Breast epithelium (tissue), 4 donors: ENCODE data around the gene NONO. TPM values are rescaled to one million over a fixed set of nuclear protein-coding genes. Genes with fewer than 3 reads are reported as not detected.

ENCODE experiments used
- DNase-seq, 2 donors: peaks; one replicate each; pipeline ENCODE4 v3.0.0-alpha.2; 2019; ENCODE audit warnings: low spot score in 2 of 2
- H3K27ac ChIP-seq, 2 donors: fragments of 200-600 bp; sonication (generic) in 1 of 2; one replicate each; pipeline ENCODE4 v1.5.1; 2016 to 2019; ENCODE audit warnings: mild to moderate bottlenecking in 1 of 2
- H3K27me3 ChIP-seq, 2 donors: fragments of 200-600 bp; sonication (generic) in 1 of 2; one replicate each; pipeline versions ENCODE4 v1.5.1 to v1.6.0; 2017 to 2019; ENCODE audit warnings: control low read depth in 1 of 2, mild to moderate bottlenecking in 1 of 2
- H3K36me3 ChIP-seq: fragments of 200-600 bp; one replicate; pipeline ENCODE4 v1.5.1; 2019
- H3K4me1 ChIP-seq, 2 donors: fragments of 200-600 bp; sonication (generic); one replicate each; pipeline ENCODE4 v1.5.1; 2016 to 2019; ENCODE audit warnings: control low read depth in 1 of 2
- H3K4me3 ChIP-seq, 3 donors: fragments of 200-600 bp; sonication (generic); 1 replicate in 2 of 3; 2 replicates in 1 of 3; pipeline ENCODE4 v1.5.1; 2016 to 2019; ENCODE audit warnings: mild to moderate bottlenecking in 3 of 3, moderate library complexity in 2 of 3
- H3K9me3 ChIP-seq, 2 donors: fragments of 200-600 bp; sonication (generic) in 1 of 2; one replicate each; pipeline ENCODE4 v1.5.1; 2016 to 2019; ENCODE audit warnings: control low read depth in 1 of 2
- POLR2A ChIP-seq: fragments of 450-650 bp; IDR thresholded peaks from one replicate; pipeline ENCODE4 v1.6.1; 2016; ENCODE audit warnings: antibody characterized with exemption, mild to moderate bottlenecking, moderate library complexity
- POLR2AphosphoS5 ChIP-seq, 3 donors: sonication (generic); formaldehyde crosslinking; IDR thresholded peaks; one replicate each; pipeline ENCODE4 v1.6.1; 2017; ENCODE audit warnings: antibody characterized with exemption in 3 of 3
- intact Hi-C: fragments of 100-400 bp; cut with DNase I; formaldehyde crosslinking; loops from one replicate; pipeline ENCODE4 v1.15.1; 2023; ENCODE audit warnings: low total_unique reads
- total RNA-seq, 3 donors: library from RNA; depleted of rRNA; stranded (reverse); fragments of >200 nt; gene quantifications; one replicate each; pipeline ENCODE4 v1.1.0, GENCODE V29; 2016
- TF ChIP-seq, protein P1 (sequence below), 3 donors: fragments of 450-650 bp; IDR thresholded peaks; one replicate each; pipeline ENCODE4 v1.5.1; 2016 to 2017; ENCODE audit warnings: antibody characterized with exemption in 3 of 3, mild to moderate bottlenecking in 3 of 3, moderate library complexity in 3 of 3

The NONO gene, protein sequence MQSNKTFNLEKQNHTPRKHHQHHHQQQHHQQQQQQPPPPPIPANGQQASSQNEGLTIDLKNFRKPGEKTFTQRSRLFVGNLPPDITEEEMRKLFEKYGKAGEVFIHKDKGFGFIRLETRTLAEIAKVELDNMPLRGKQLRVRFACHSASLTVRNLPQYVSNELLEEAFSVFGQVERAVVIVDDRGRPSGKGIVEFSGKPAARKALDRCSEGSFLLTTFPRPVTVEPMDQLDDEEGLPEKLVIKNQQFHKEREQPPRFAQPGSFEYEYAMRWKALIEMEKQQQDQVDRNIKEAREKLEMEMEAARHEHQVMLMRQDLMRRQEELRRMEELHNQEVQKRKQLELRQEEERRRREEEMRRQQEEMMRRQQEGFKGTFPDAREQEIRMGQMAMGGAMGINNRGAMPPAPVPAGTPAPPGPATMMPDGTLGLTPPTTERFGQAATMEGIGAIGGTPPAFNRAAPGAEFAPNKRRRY
- total RNA-seq = 100 to 1,000 TPM; 247 to 260 (median 257) TPM

DNA sequence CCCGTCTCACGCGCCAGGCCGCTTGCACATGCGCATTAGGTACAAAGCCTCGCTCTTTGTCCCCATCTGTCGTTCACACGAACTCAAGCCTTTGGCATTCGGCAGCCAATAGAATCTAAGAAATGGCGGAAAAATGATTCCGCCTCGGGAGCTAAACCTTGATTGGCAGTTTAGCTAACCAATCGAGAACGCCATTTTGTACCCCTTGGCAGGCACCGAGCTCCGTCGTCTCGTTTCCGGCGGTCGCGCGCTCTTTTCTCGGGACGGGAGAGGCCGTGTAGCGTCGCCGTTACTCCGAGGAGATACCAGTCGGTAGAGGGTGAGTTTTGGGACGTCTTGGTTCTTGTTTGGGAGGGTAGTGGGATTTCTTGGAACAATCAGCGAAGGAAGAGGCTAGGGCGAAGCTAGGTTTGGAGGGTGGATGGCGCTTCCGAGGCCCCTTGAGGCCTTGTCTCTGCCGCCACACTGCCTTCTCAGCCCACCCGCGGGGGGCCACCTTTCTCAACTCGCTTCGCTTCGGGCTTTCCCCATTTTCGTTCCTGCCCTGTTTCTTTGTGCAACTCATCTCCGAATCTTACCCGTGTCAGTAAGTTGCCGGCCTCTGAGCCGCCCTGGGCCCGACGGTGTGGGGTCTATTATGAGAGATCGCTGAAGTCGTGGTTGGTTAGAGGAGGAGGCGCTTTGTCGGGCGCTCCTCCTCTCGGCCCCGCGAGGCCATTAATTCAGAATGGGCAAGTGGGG, at the start of gene NONO:
TSS of gene NONO (plus strand) at position 233 of the 741 bp plus-strand sequence. CDS start 7,003 bp downstream, outside the sequence.
- intact Hi-C loops = no loop called here
- peak; percentile 81 to 85 for DNase-seq
- TF ChIP-seq POLR2AphosphoS5 (IDR thresholded peaks at IDR 0.05) = peak; percentile 59 to 89 (median 87)
- TF ChIP-seq, protein P1, sequence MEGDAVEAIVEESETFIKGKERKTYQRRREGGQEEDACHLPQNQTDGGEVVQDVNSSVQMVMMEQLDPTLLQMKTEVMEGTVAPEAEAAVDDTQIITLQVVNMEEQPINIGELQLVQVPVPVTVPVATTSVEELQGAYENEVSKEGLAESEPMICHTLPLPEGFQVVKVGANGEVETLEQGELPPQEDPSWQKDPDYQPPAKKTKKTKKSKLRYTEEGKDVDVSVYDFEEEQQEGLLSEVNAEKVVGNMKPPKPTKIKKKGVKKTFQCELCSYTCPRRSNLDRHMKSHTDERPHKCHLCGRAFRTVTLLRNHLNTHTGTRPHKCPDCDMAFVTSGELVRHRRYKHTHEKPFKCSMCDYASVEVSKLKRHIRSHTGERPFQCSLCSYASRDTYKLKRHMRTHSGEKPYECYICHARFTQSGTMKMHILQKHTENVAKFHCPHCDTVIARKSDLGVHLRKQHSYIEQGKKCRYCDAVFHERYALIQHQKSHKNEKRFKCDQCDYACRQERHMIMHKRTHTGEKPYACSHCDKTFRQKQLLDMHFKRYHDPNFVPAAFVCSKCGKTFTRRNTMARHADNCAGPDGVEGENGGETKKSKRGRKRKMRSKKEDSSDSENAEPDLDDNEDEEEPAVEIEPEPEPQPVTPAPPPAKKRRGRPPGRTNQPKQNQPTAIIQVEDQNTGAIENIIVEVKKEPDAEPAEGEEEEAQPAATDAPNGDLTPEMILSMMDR (IDR thresholded peaks at IDR 0.05) = peak in 2 of 3 donors; percentile 10 to 16
- peak; percentile 63 for TF ChIP-seq POLR2A
- Histone ChIP-seq H3K36me3 (no peaks in the 10 kb centered on the region), H3K27ac (peak within 1 kb of the TSS; percentile 89 to 93), H3K4me1 (no peaks in the 10 kb centered on the region), H3K4me3 (peak within 1 kb of the TSS; percentile 53 to 67 (median 62)), H3K27me3 (peaks cover 0 to 7% of the 10 kb centered on the region in 2 donors), H3K9me3 (no peaks in the 10 kb centered on the region)

DNA sequence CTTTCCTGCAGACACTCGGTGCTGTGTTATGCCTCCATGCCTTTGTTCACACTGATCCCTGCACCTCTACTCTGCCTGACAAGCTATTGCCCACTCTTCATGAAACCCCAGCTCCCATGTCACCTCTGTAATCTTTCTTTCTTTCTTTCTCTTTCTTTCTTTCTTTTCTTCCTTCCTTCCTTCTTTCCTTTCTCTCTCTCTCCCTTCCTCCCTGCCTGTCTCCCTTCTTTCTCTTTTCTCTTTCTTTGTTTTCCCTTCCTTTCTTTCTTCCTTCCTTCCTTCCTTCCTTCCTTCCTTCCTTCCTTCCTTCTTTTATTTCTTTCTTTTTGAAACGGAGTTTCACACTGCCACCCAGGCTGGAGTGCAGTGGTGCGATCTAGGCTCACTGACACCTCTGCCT, 48.0 kb upstream of the NONO start:
- Histone ChIP-seq H3K36me3 (no peaks in the 10 kb centered on the region), H3K4me1 (no peaks in the 10 kb centered on the region), H3K9me3 (no peaks in the 10 kb centered on the region), H3K27me3 (peaks cover 0 to 10% of the 10 kb centered on the region in 2 donors), H3K4me3 (no peak overlapping the region), H3K27ac (no peak overlapping the region)
- no peak for DNase-seq
- intact Hi-C loops = no loop called here
- no peak for TF ChIP-seq POLR2AphosphoS5 (IDR thresholded peaks at IDR 0.05)
- TF ChIP-seq, protein P1 (IDR thresholded peaks at IDR 0.05) = no peak
- TF ChIP-seq POLR2A = no peak

DNA sequence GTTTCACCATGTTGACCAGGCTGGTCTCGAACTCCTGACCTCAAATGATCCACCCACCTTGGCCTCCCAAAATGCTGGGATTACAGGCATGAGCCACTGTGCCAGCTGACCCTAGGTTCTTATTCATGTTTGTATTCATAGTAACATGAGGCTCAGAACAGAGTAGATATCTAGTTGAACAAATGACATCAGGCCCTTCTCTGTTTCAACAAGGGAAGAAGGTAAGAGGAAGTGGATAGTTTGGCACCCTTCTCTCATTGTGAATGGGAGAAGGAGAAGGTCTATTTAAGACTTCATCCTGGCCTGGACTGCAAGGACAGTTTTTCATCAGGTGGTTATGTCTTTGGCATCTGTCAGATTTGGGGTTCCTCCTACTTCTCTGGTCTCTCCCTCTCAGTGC, 46.6 kb upstream of the NONO start:
- DNase-seq = no peak
- Histone ChIP-seq H3K27ac (no peak overlapping the region), H3K4me1 (no peaks in the 10 kb centered on the region), H3K27me3 (peaks cover 0 to 22% of the 10 kb centered on the region in 2 donors), H3K36me3 (no peaks in the 10 kb centered on the region), H3K4me3 (no peak overlapping the region), H3K9me3 (no peaks in the 10 kb centered on the region)
- TF ChIP-seq, protein P1 (IDR thresholded peaks at IDR 0.05) = no peak
- no peak for TF ChIP-seq POLR2AphosphoS5 (IDR thresholded peaks at IDR 0.05)
- no peak for TF ChIP-seq POLR2A
- intact Hi-C loops = no loop called here

DNA sequence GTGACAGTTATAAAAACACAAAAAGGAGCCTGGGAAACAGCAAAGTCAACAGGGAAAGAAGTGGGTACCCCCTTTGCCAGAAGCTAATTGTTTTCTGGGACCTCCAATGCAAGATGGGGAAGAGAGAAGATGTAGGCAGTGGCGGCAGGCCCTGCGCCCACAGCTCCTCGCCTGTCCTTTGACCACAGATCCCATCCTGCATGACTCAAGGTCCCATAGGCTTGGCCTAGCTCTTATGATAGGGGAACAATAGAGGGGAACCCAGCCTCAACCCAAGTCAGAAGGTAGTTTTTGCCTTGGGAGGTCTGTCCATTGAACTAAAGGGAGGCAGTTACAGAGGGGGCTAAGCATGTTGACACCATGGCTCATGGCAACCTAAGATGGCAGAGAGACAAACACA, 43.7 kb upstream of the NONO start:
- Histone ChIP-seq H3K9me3 (no peaks in the 10 kb centered on the region), H3K4me3 (no peak overlapping the region), H3K36me3 (no peaks in the 10 kb centered on the region), H3K27me3 (peaks cover 0 to 39% of the 10 kb centered on the region in 2 donors), H3K4me1 (no peaks in the 10 kb centered on the region), H3K27ac (no peak overlapping the region)
- intact Hi-C loops = no loop called here
- TF ChIP-seq, protein P1 (IDR thresholded peaks at IDR 0.05) = no peak
- TF ChIP-seq POLR2A = no peak
- no peak for DNase-seq

DNA sequence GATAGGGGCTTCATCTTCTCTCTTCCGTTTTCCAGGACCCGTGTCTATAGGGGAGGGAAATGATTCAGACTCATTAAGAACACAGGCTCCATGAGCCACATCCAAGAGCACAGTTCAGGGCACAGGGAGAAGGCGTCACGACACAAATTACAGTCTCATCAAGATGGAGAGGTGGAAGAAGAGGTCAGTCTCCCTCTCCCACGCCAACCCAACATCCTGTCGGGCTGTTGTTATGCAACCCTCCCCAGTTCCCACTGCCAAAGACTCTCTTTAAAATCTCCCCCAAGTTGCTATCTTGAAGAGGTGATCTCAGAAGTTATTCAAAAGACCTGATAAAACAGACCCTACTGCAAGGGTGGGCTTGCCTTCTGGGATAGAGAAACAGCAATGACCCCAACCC, 42.1 kb upstream of the NONO start:
- Histone ChIP-seq H3K27me3 (peaks cover 0 to 36% of the 10 kb centered on the region in 2 donors), H3K36me3 (no peaks in the 10 kb centered on the region), H3K4me1 (no peaks in the 10 kb centered on the region), H3K4me3 (no peak overlapping the region), H3K27ac (no peak overlapping the region), H3K9me3 (no peaks in the 10 kb centered on the region)
- intact Hi-C loops = no loop called here
- DNase-seq = no peak
- TF ChIP-seq POLR2AphosphoS5 (IDR thresholded peaks at IDR 0.05) (no peak), POLR2A (no peak)
- TF ChIP-seq, protein P1 (IDR thresholded peaks at IDR 0.05) = no peak
